PC-9 (cell line): Measurements from ENCODE around the gene TRIM49D2. TPM values are rescaled to one million over a fixed set of nuclear protein-coding genes. Genes with fewer than 3 reads are reported as not detected.
"Not testable (repeated sequence)": the region's sequence is repeated elsewhere in the genome, so short reads cannot be mapped to it uniquely, and the experiment has no call there.

Experiments
- BruUV-seq: library from RNA; stranded (reverse); fragments of 400-500 nt; replicated peaks from 2 replicates; lab custom pipeline; 2021; lab: Mats Ljungman, UMichigan
- CTCF ChIA-PET: fragments of 300-600 bp; sonication (Branson Sonifier 250); formaldehyde crosslinking; loops from one replicate; lab custom pipeline; 2022; ENCODE audit warnings: antibody characterized with exemption; lab: Charles Lee
- POLR2A ChIA-PET: fragments of 300-600 bp; sonication (Branson Sonifier 250); formaldehyde crosslinking; loops from one replicate; lab custom pipeline; 2022; ENCODE audit warnings: antibody characterized with exemption; ENCODE audit not compliant: unreplicated experiment; lab: Charles Lee
- DNase-seq, 2 experiments: peaks; one replicate each; pipeline versions ENCODE4 v3.0.0 to v3.0.0-alpha.2; 2015 to 2022; ENCODE audit warnings: mixed read lengths in 1 of 2
- H2AFZ ChIP-seq: fragments of 200-600 bp; sonication (generic); 2 replicates; pipeline ENCODE4 v1.8.1; 2017; ENCODE audit warnings: antibody characterized with exemption
- H3F3A ChIP-seq: fragments of 200-600 bp; sonication (generic); 2 replicates; pipeline ENCODE4 v1.8.1; 2017; ENCODE audit warnings: antibody characterized with exemption, mild to moderate bottlenecking, low read depth; ENCODE audit not compliant: insufficient read depth
- H3K27ac ChIP-seq: fragments of 200-600 bp; sonication (generic); 2 replicates; pipeline ENCODE4 v1.6.1; 2016; ENCODE audit warnings: mixed run types
- H3K27me3 ChIP-seq: fragments of 200-600 bp; sonication (generic); 2 replicates; pipeline ENCODE4 v1.6.1; 2016; ENCODE audit warnings: low read depth, mixed run types; ENCODE audit not compliant: insufficient read depth
- H3K36me3 ChIP-seq: fragments of 200-600 bp; sonication (generic); 2 replicates; pipeline ENCODE4 v1.6.1; 2016; ENCODE audit warnings: low read depth, mixed run types
- H3K4me1 ChIP-seq: fragments of 200-600 bp; sonication (generic); replicated peaks from 2 replicates; pipeline ENCODE4 v1.6.1; 2016; ENCODE audit warnings: mixed run types; ENCODE audit not compliant: insufficient read depth
- H3K4me2 ChIP-seq: fragments of 200-600 bp; sonication (generic); 2 replicates; pipeline ENCODE4 v1.6.1; 2017; ENCODE audit warnings: mixed run types
- H3K4me3 ChIP-seq: fragments of 200-600 bp; sonication (generic); 2 replicates; pipeline ENCODE4 v1.6.1; 2016; ENCODE audit warnings: mixed run types
- H3K79me2 ChIP-seq: fragments of 200-600 bp; sonication (generic); 2 replicates; pipeline ENCODE4 v1.6.1; 2017; ENCODE audit warnings: low read depth, mixed run types
- H3K9me2 ChIP-seq: fragments of 200-600 bp; sonication (generic); 2 replicates; pipeline ENCODE4 v1.8.1; 2017; ENCODE audit warnings: mild to moderate bottlenecking; ENCODE audit not compliant: insufficient read depth
- H3K9me3 ChIP-seq: fragments of 200-600 bp; sonication (generic); 2 replicates; pipeline ENCODE4 v1.8.1; 2016; ENCODE audit warnings: low read depth; ENCODE audit not compliant: insufficient read depth
- H4K20me1 ChIP-seq: fragments of 200-600 bp; sonication (generic); 2 replicates; pipeline ENCODE4 v1.8.1; 2017; ENCODE audit not compliant: insufficient read depth
- intact Hi-C: fragments of 100-400 bp; cut with micrococcal nuclease; formaldehyde crosslinking; loops from one replicate; pipeline ENCODE4 v1.10.0; 2022; ENCODE audit not compliant: unreplicated experiment
- total RNA-seq: library from RNA; stranded (reverse); gene quantifications from 2 replicates; pipeline ENCODE4 v1.2.3, GENCODE V29; 2021

The TRIM49D2 gene
- total RNA-seq, 1 experiment from 2014 or later = not detected

DNA sequence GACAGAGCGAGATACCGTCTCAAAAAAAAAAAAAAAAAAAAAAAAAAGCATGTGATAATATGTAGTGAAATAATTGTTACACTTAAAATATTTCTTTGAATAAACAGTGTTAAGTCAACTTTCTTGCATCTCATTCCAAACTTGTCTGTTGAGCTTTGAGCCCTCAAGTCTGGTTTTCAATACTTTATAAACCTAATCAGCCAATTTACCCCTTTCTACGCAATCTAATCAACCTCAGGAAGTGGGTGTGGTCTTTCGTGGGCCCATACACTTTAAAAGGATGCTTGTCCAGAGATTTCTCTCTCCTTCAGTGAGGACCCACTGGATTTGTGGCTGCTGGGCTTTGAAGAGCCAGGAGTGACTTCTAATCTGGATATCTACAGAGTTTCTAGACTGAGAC lies 41.9 kb downstream of the TRIM49D2 start, which contains the start of gene TRIM64:
TRIM64 (plus strand) TSS at position 301 of the 400 bp plus-strand sequence. CDS start 2,467 bp downstream, outside the sequence.
- not testable (repeated sequence) for H2AFZ ChIP-seq

More for the DNA sequence above, 41.9 kb downstream of the TRIM49D2 start, which contains the start of gene TRIM64:
- H3K4me2 ChIP-seq, H3K27ac ChIP-seq, BruUV-seq, H3K9me2 ChIP-seq, H3K27me3 ChIP-seq, H3K9me3 ChIP-seq, H3K79me2 ChIP-seq, CTCF ChIA-PET, DNase-seq, H4K20me1 ChIP-seq, intact Hi-C loops, H3K36me3 ChIP-seq, H3F3A ChIP-seq, H3K4me1 ChIP-seq, H3K4me3 ChIP-seq, POLR2A ChIA-PET: not testable (repeated sequence)

Other genes with a start within 250 kb of the TRIM49D2 start
- gene TRIM77, start 213.8 kb upstream of the TRIM49D2 start, total RNA-seq = not detected in 2 replicates
- gene TRIM49, start 115.5 kb upstream of the TRIM49D2 start, total RNA-seq = not detected in 2 replicates
- gene TRIM64B, start 45.6 kb upstream of the TRIM49D2 start, total RNA-seq = not detected in 2 replicates
- not detected in 2 replicates for gene TRIM49D1, start 1.8 kb upstream of the TRIM49D2 start, total RNA-seq
- not detected in 2 replicates for gene TRIM64, start 42.0 kb downstream of the TRIM49D2 start, total RNA-seq
- not detected in 2 replicates for gene TRIM49C, start 107.0 kb downstream of the TRIM49D2 start, total RNA-seq
- gene UBTFL1, start 161.9 kb downstream of the TRIM49D2 start, total RNA-seq = not detected in 2 replicates
- gene NAALAD2, start 210.6 kb downstream of the TRIM49D2 start, total RNA-seq = not detected in 2 replicates